Measurements from ENCODE around the gene PDZD2.

The PDZD2 gene

GRCh38 chr5:31750215-31750614, 111.3 kb downstream of the PDZD2 start:
- Histone ChIP-seq H3K27me3 (no peaks in the 10 kb centered on the region), H3K4me3 (ENCODE audit: low read depth, low read length) (no peak overlapping the region), H3K4me1 (no peaks in the 10 kb centered on the region), H3K9me3 (no peaks in the 10 kb centered on the region; the same call in 1 of the 2 replicates), H3K36me3 (no peaks in the 10 kb centered on the region)
- no peak for DNase-seq
- TF ChIP-seq CTCF (IDR thresholded peaks at IDR 0.05; ENCODE audit: low read depth, low read length): no peak

- TF ChIP-seq CTCF (IDR thresholded peaks at IDR 0.05; ENCODE audit: low read depth, low read length): no peak
- Histone ChIP-seq H3K4me3 (ENCODE audit: low read depth, low read length) (no peak overlapping the region), H3K36me3 (no peaks in the 10 kb centered on the region), H3K27me3 (no peaks in the 10 kb centered on the region), H3K4me1 (no peaks in the 10 kb centered on the region), H3K9me3 (no peaks in the 10 kb centered on the region; the same call in 1 of the 2 replicates)
- DNase-seq: no peak
Observed at GRCh38 chr5:31751610-31752009, 112.7 kb downstream of the PDZD2 start.

GRCh38 chr5:31753700-31754357, 114.9 kb downstream of the PDZD2 start:
- no peak for DNase-seq
- Histone ChIP-seq H3K4me1 (peaks cover 4% of the 10 kb centered on the region), H3K9me3 (no peaks in the 10 kb centered on the region), H3K36me3 (no peaks in the 10 kb centered on the region), H3K4me3 (ENCODE audit: low read depth, low read length) (no peak overlapping the region), H3K27me3 (no peaks in the 10 kb centered on the region)
- TF ChIP-seq CTCF (IDR thresholded peaks at IDR 0.05; ENCODE audit: low read depth, low read length): no peak

- H3K4me3 ChIP-seq (ENCODE audit: low read depth, low read length): no peak overlapping the region
Observed at GRCh38 chr5:31754358-31754704, 115.4 kb downstream of the PDZD2 start.

GRCh38 chr5:31754741-31755675, 116.1 kb downstream of the PDZD2 start:
- Histone ChIP-seq H3K4me1 (peaks cover 4% of the 10 kb centered on the region), H3K36me3 (no peaks in the 10 kb centered on the region), H3K9me3 (no peaks in the 10 kb centered on the region), H3K27me3 (no peaks in the 10 kb centered on the region), H3K4me3 (ENCODE audit: low read depth, low read length) (no peak overlapping the region)
- TF ChIP-seq CTCF (IDR thresholded peaks at IDR 0.05; ENCODE audit: low read depth, low read length): no peak
- DNase-seq: no peak

More at GRCh38 chr5:31754358-31754704, 115.4 kb downstream of the PDZD2 start:
- H3K4me1 ChIP-seq: peaks cover 4% of the 10 kb centered on the region
- no peak for DNase-seq
- H3K27me3 ChIP-seq: no peaks in the 10 kb centered on the region
- H3K9me3 ChIP-seq: no peaks in the 10 kb centered on the region
- no peaks in the 10 kb centered on the region for H3K36me3 ChIP-seq
- no peak for TF ChIP-seq CTCF (IDR thresholded peaks at IDR 0.05; ENCODE audit: low read depth, low read length)
